HCT116 (cell line): Measurements from ENCODE around the gene SDK1.

Experiments used
- POLR2A ChIP-seq: IDR thresholded peaks from 2 replicates; pipeline ENCODE4 v1.7.0; 2011; ENCODE audit warnings: borderline replicate concordance; ENCODE audit not compliant: insufficient read depth, insufficient read length; ENCODE audit errors: extremely low read depth
- POLR2AphosphoS5 ChIP-seq: IDR thresholded peaks from 2 replicates; pipeline ENCODE4 v1.6.1; 2011; ENCODE audit warnings: mild to moderate bottlenecking, low read depth, low read length, moderate library complexity
- RAD21 ChIP-seq: IDR thresholded peaks from 2 replicates; pipeline ENCODE4 v1.6.1; 2012; ENCODE audit warnings: low read depth, mild to moderate bottlenecking
- REST ChIP-seq: IDR thresholded peaks from 2 replicates; pipeline ENCODE4 v1.6.1; 2012; ENCODE audit warnings: low read depth

- TF ChIP-seq REST, result no peak
- no peak for TF ChIP-seq RAD21
- TF ChIP-seq POLR2AphosphoS5, result no peak
- no peak for TF ChIP-seq POLR2A
Observed at GRCh38 chr7:4159154-4159501, 858.1 kb downstream of the SDK1 start.
